Measurements from ENCODE around the gene CRYBG1. TPM values are rescaled to one million over a fixed set of nuclear protein-coding genes. Genes with fewer than 3 reads are reported as not detected.

CRYBG1 gene
- total RNA-seq, 1 experiment from 2014 or later, result 10.7 TPM

DNA sequence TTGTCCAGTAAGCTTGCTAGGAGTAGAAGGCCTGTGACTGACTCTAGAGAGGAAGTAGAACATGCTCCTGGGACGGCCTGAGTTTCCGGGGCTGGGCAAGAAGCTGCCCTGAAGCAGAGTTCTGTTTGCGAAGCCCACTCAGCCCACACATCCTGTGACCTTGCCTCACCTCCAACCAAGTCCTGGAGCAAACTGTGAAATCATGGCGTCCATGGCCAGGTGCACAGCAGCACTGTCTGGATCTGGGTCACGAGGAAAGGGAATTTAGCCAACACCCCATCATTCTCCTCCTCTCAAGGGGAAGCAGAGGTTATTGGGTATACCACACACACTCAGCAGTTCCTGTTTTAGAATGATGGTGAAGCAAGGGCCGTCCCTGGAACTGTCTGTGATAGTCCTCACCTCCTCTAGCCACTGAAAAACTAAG is 87.5 kb downstream of the CRYBG1 start (continued):
- no peak for TF ChIP-seq JUND (IDR thresholded peaks at IDR 0.05)
- TF ChIP-seq TCF7L2 (IDR thresholded peaks at IDR 0.05; ENCODE audit: borderline replicate concordance, extremely low read depth, insufficient read depth, insufficient read length), result no peak
- no peak for TF ChIP-seq SRF (IDR thresholded peaks at IDR 0.05; ENCODE audit: low read depth)
- TF ChIP-seq YY1 (IDR thresholded peaks at IDR 0.05; ENCODE audit: extremely low read depth, insufficient replicate concordance, low read depth, low read length), result no peak
- no peak for TF ChIP-seq EGR1 (IDR thresholded peaks at IDR 0.05; ENCODE audit: low read depth)
- TF ChIP-seq ELF1 (IDR thresholded peaks at IDR 0.05; ENCODE audit: borderline replicate concordance, low read depth), result no peak

DNA sequence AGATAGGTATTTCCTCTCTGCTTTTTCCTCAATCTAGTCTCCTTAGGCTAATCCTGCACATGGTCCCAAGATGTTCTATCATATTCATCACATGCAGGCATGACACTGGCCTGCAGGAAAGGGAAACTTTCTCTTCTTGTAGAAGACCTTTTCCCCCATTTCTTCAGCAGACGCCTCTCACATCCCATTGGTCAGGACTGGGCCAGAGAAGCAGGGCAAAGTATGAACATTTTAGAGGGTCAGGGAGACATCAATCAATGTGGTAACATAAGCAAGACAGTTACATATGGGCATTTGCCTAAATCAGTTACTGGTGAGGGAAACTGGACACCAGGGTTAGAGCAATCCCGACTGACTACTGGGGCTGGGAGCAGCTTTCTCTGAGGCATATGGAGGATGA is 90.1 kb downstream of the CRYBG1 start:
- ATAC-seq (no peak), DNase-seq (ENCODE audit: low read depth, low spot score) (no peak)
- ChIA-PET POLR2A (no interaction called here), CTCF (no interaction called here), RAD21 (ENCODE audit: low non-redundant PET in 1 of 2, low total read pairs in 2 of 2, uncharacterized antibody in 2 of 2, unreplicated experiment in 2 of 2) (no interaction called here)
- BruUV-seq (replicated peaks), result no TSS peak
- H3K9me2 ChIP-seq (ENCODE audit: insufficient read depth), result no peaks in the 10 kb centered on the region
- no peaks in the 10 kb centered on the region for H3K9me3 ChIP-seq (ENCODE audit: control insufficient read depth in 1 of 2, insufficient read depth in 1 of 2, low read depth in 1 of 2, low read length in 2 of 2)
- no peak overlapping the region for H3K4me3 ChIP-seq (replicated peaks in 1 of 2; ENCODE audit: low read depth in 1 of 2, low read length in 2 of 2)
- H3K27me3 ChIP-seq (ENCODE audit: insufficient read depth, low read length), result no peaks in the 10 kb centered on the region
- H3K9ac ChIP-seq (ENCODE audit: low read length), result no peak overlapping the region
- no peaks in the 10 kb centered on the region for H3K36me3 ChIP-seq (ENCODE audit: control insufficient read depth in 1 of 2, insufficient read depth in 2 of 2, low read length in 2 of 2)
- intact Hi-C loops (cut with micrococcal nuclease), result no loop called here
- no peak overlapping the region for H3K4me2 ChIP-seq (ENCODE audit: low read length)
- no peaks in the 10 kb centered on the region for H4K20me1 ChIP-seq (ENCODE audit: insufficient read depth)
- no peaks in the 10 kb centered on the region for H3K79me2 ChIP-seq (ENCODE audit: insufficient read depth, low read length)
- H2AFZ ChIP-seq (ENCODE audit: low read depth, low read length, poor library complexity, severe bottlenecking), result no peak overlapping the region
- H3K4me1 ChIP-seq (ENCODE audit: control insufficient read depth in 1 of 2, insufficient read depth in 2 of 2, low read length in 2 of 2), result no peaks in the 10 kb centered on the region
- no peak overlapping the region for H3K27ac ChIP-seq (ENCODE audit: low read depth, low read length)
- no peak for TF ChIP-seq SP1 (IDR thresholded peaks at IDR 0.05; ENCODE audit: low read depth)
- TF ChIP-seq ZNF274 (IDR thresholded peaks at IDR 0.05; ENCODE audit: low read depth, low read length), result no peak
- no peak for TF ChIP-seq ELF1 (IDR thresholded peaks at IDR 0.05; ENCODE audit: borderline replicate concordance, low read depth)
- no peak for TF ChIP-seq CEBPB (IDR thresholded peaks at IDR 0.05; ENCODE audit: low read depth)
- TF ChIP-seq, protein P1, sequence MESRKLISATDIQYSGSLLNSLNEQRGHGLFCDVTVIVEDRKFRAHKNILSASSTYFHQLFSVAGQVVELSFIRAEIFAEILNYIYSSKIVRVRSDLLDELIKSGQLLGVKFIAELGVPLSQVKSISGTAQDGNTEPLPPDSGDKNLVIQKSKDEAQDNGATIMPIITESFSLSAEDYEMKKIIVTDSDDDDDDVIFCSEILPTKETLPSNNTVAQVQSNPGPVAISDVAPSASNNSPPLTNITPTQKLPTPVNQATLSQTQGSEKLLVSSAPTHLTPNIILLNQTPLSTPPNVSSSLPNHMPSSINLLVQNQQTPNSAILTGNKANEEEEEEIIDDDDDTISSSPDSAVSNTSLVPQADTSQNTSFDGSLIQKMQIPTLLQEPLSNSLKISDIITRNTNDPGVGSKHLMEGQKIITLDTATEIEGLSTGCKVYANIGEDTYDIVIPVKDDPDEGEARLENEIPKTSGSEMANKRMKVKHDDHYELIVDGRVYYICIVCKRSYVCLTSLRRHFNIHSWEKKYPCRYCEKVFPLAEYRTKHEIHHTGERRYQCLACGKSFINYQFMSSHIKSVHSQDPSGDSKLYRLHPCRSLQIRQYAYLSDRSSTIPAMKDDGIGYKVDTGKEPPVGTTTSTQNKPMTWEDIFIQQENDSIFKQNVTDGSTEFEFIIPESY (IDR thresholded peaks at IDR 0.05; ENCODE audit: extremely low read depth, insufficient replicate concordance, low read length), result no peak
- no peak for TF ChIP-seq RAD21 (IDR thresholded peaks at IDR 0.05; ENCODE audit: low read depth)
- TF ChIP-seq EGR1 (IDR thresholded peaks at IDR 0.05; ENCODE audit: low read depth), result no peak
- TF ChIP-seq SIN3A (IDR thresholded peaks at IDR 0.05; ENCODE audit: low read depth), result no peak
- no peak for TF ChIP-seq YY1 (IDR thresholded peaks at IDR 0.05; ENCODE audit: extremely low read depth, insufficient replicate concordance, low read depth, low read length)
- TF ChIP-seq, protein P2, sequence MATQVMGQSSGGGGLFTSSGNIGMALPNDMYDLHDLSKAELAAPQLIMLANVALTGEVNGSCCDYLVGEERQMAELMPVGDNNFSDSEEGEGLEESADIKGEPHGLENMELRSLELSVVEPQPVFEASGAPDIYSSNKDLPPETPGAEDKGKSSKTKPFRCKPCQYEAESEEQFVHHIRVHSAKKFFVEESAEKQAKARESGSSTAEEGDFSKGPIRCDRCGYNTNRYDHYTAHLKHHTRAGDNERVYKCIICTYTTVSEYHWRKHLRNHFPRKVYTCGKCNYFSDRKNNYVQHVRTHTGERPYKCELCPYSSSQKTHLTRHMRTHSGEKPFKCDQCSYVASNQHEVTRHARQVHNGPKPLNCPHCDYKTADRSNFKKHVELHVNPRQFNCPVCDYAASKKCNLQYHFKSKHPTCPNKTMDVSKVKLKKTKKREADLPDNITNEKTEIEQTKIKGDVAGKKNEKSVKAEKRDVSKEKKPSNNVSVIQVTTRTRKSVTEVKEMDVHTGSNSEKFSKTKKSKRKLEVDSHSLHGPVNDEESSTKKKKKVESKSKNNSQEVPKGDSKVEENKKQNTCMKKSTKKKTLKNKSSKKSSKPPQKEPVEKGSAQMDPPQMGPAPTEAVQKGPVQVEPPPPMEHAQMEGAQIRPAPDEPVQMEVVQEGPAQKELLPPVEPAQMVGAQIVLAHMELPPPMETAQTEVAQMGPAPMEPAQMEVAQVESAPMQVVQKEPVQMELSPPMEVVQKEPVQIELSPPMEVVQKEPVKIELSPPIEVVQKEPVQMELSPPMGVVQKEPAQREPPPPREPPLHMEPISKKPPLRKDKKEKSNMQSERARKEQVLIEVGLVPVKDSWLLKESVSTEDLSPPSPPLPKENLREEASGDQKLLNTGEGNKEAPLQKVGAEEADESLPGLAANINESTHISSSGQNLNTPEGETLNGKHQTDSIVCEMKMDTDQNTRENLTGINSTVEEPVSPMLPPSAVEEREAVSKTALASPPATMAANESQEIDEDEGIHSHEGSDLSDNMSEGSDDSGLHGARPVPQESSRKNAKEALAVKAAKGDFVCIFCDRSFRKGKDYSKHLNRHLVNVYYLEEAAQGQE (IDR thresholded peaks at IDR 0.05; ENCODE audit: low read depth), result no peak
- TF ChIP-seq TCF7L2 (IDR thresholded peaks at IDR 0.05; ENCODE audit: borderline replicate concordance, extremely low read depth, insufficient read depth, insufficient read length), result no peak
- no peak for TF ChIP-seq POLR2AphosphoS5 (IDR thresholded peaks at IDR 0.05; ENCODE audit: low read depth, low read length)
- TF ChIP-seq EZH2phosphoT487 (IDR thresholded peaks at IDR 0.05; ENCODE audit: borderline replicate concordance), result no peak
- no peak for TF ChIP-seq CBX3 (IDR thresholded peaks at IDR 0.05; ENCODE audit: low read depth)
- TF ChIP-seq, protein P3, sequence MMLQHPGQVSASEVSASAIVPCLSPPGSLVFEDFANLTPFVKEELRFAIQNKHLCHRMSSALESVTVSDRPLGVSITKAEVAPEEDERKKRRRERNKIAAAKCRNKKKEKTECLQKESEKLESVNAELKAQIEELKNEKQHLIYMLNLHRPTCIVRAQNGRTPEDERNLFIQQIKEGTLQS (IDR thresholded peaks at IDR 0.05), result no peak
- no peak for TF ChIP-seq POLR2A (IDR thresholded peaks at IDR 0.05; ENCODE audit: borderline replicate concordance, extremely low read depth, insufficient read depth, insufficient read length)
- TF ChIP-seq SRF (IDR thresholded peaks at IDR 0.05; ENCODE audit: low read depth), result no peak
- TF ChIP-seq, protein P4, sequence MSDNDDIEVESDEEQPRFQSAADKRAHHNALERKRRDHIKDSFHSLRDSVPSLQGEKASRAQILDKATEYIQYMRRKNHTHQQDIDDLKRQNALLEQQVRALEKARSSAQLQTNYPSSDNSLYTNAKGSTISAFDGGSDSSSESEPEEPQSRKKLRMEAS (IDR thresholded peaks at IDR 0.05), result no peak

Data from HCT116 (cell line).